Parietal lobe (tissue), 1 donor: ENCODE data around the gene KCNMB1. TPM values are rescaled to one million over a fixed set of nuclear protein-coding genes. Genes with fewer than 3 reads are reported as not detected.

Experiments used
- total RNA-seq: library from RNA; depleted of rRNA; stranded (reverse); fragments of >200 nt; gene quantifications from one replicate; pipeline ENCODE4 v1.2.3, GENCODE V29; 2014

Gene KCNMB1
- not detected for total RNA-seq

GRCh38 chr5:170388818-170389549 lies at the start of gene KCNMB1:
Gene KCNMB1 (minus strand): TSS chr5:170389367. CDS start chr5:170385447, 3,920 bp downstream.

Other genes starting within 250 kb of the KCNMB1 start
- gene C5orf58, start 156.4 kb downstream of the KCNMB1 start, total RNA-seq, result not detected
- 1.3 TPM for gene LCP2, start 91.6 kb downstream of the KCNMB1 start, total RNA-seq
- 10.3 TPM for gene KCNIP1, start 114.7 kb upstream of the KCNMB1 start, total RNA-seq